NCI-H2196 treated with DMSO at 0.1 percent for 48 hours (cell line): ENCODE results near the gene SUDS3.
A peak's percentile ranks its signal among the peaks of the same experiment; 100 is the strongest.

Experiments used
- DNase-seq: peaks from one replicate; lab custom pipeline; 2025; ENCODE audit not compliant: unreplicated experiment; lab: John Stamatoyannopoulos, UW

SUDS3 gene

DNA sequence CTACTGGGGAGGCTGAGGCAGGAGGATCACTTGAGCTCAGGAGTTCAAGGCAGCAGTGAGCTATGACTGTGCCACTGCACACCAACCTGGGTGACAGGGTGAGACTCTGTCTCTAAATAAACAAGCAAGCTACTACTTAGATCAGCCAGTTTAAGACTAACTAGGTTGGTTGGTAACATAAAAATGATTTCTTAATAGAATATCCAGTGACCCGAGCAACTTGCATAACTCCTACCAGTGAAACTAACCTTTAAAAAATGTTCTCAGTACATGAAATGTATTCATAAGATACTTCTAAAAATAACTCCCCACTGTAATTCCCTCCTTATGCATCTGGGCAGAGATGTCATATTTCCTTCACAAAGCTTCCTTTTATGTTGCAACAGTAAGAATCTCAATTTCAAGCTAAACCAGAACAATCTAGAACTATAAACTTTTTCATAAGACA is 19.5 kb upstream of the SUDS3 start:
- no peak for DNase-seq

GRCh38 chr12:118357257-118358007 is 18.9 kb upstream of the SUDS3 start:
- DNase-seq: no peak

DNA sequence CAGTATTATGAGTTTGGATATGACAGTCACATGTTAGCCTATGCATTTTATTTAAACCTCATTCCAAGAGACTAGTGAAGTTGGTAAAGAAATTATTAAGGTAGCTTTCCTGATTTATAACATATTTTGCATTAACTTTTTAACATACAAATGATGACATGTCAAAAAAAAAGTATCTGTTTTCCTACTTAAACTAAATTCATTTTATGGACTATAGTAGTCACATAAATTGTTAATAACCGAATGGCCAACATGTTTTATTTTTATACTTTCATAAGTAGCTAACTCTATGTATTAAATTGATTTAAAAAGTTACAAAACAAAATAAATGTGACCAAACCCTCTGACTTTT is 18.4 kb upstream of the SUDS3 start:
- DNase-seq: no peak

DNA sequence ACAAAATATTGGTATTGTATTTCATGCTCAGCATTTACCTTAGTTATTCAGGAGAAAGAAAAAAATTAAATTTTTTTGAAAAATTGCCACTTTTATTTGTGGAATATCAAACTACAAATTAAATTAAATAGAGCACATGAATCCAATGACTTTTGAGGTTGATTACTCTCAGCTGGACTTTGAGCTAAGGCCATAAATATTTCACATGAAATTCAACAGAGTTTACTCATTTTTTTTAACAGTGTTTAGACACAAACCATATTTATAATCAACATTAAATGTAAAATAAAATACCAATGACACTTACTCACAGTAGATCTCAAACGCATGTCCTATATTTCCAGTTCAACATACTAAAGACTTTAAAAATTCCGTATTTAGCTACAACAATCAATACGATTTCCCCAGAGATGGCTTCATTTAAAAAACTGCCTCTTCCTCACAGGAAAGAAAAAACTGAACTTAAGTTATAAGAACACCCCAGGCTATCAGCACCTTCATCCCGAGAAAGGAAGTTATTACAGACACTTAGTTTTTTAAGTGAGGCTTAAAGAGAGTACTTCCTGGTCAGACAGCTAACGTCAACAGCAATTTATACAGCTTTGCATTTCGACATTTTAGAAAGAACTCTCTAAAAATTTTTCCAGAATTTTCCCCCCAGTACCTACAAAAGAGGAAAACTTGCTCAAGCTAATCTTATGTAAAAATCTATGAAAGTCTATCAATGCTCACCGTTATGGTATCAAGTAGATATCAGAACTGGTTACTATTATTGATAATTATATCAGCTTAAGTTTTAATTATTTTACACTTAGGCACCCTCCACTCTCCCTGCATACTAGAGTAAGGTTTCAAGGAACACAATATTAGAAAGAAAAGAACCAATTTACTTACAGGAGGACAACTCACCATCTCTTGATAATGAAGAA is 17.5 kb upstream of the SUDS3 start:
- DNase-seq: no peak

DNA sequence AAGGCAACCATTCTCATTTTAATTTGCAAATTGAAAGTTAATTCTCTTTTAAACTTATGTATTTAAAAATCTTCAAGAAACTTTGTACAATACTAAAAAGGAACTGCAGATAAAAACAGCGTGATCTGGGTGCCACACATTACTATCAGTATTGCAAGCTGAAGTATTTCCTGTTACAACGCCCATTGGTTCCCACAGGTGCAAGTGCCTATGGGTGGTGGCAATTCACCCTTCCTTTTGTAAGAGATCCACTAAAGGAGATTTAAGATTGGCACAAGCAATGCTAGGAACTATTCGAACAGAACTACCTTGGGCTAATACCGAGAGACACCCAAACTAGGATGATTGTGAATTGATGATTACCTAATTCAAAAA is 16.8 kb upstream of the SUDS3 start:
- no peak for DNase-seq

DNA sequence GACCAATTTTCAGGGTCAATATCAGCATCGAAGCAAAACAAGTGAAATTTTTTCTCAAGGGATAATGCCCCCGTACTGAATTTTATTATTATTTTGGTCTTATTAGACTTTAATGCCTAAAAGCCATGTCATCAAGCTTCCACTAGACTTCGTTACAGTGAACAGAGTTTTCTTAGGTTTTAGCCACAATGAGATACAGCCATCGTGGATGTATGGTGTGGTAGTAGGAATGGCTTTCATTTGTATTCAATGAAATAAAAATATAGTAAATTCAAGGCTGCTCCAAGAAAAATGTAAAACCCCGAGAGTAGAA is 15.3 kb upstream of the SUDS3 start:
- no peak for DNase-seq

- DNase-seq: no peak
Measured at GRCh38 chr12:118361889-118362288, 14.5 kb upstream of the SUDS3 start.

DNA sequence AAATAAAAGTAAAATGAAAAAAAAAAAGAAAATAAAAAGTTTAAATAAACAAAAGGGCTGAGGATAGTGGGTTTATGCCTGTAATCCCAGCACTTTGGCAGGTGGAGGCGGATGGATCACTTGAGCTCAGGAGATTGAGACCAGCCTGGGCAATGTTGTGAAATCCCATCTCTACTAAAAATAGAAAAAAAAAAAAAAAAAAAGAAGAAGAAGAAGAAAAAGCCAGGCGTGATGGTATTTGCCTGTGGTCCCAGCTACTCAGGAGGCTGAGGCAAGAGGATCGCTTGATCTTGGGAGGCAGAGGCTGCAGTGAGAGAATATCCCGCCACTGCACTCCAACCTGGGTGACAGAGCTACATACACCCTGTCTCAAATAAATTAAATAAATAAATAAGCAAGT is 7.5 kb upstream of the SUDS3 start:
- no peak for DNase-seq

DNA sequence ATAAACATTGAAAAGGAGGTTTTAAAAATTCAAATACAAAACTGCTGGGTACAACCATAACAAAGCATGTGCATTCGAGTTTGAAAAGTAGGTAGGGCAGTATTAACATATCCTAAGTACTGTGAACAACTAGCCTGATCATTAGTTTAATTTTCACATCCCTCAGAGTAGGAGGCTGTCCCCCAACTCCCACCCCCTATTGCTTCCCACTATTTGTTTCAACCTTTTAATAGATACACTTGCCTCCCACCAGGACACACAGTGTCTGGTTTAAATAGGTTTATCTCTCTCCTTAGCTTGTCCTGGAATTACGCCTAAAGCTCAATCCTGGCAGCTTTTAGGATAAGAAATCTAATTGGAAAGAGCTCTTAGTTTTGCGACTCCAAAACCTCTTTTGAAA is 5.8 kb upstream of the SUDS3 start:
- no peak for DNase-seq

GRCh38 chr12:118371321-118372282 is 4.8 kb upstream of the SUDS3 start:
- no peak for DNase-seq

- DNase-seq: peak; percentile 97
Measured at GRCh38 chr12:118372541-118373495, 3.5 kb upstream of the SUDS3 start, which contains the start of gene TAOK3. TSS of gene TAOK3 (minus strand) at chr12:118372907. CDS start at chr12:118255567, 117,340 bp downstream.

GRCh38 chr12:118373616-118374015 is 2.7 kb upstream of the SUDS3 start:
- no peak for DNase-seq

DNA sequence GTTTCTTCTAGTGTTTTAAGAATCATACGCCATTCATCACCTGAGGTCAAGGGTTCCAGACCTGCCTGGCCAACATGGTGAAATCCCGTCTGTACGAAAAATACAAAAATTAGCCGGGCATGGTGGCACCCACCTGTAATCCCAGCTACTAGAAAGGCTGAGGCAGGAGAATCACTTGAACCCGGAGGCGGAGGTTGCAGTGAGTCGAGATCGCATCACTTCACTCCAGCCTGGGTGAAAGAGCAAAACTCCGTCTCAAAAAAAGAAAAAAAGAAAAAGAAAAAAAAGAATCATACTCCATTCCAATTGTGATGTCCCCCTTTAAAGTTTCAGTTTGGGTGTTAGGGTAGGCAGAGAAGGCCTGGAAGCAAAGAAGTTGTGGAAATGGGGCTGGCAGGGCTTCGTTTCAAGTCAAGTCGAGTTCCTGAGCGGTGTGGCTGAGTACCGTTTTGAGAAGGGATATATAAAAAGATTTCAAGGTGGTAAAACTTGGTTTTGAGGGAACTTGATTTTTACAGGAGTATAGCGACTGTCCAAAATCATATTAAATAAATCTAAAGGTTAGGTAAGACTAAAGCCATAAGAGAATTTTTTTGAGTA is 2.1 kb upstream of the SUDS3 start:
- no peak for DNase-seq

- DNase-seq: no peak
Measured at GRCh38 chr12:118374909-118375308, 1.4 kb upstream of the SUDS3 start.

- no peak for DNase-seq
Measured at GRCh38 chr12:118375348-118375747, 1.0 kb upstream of the SUDS3 start.

DNA sequence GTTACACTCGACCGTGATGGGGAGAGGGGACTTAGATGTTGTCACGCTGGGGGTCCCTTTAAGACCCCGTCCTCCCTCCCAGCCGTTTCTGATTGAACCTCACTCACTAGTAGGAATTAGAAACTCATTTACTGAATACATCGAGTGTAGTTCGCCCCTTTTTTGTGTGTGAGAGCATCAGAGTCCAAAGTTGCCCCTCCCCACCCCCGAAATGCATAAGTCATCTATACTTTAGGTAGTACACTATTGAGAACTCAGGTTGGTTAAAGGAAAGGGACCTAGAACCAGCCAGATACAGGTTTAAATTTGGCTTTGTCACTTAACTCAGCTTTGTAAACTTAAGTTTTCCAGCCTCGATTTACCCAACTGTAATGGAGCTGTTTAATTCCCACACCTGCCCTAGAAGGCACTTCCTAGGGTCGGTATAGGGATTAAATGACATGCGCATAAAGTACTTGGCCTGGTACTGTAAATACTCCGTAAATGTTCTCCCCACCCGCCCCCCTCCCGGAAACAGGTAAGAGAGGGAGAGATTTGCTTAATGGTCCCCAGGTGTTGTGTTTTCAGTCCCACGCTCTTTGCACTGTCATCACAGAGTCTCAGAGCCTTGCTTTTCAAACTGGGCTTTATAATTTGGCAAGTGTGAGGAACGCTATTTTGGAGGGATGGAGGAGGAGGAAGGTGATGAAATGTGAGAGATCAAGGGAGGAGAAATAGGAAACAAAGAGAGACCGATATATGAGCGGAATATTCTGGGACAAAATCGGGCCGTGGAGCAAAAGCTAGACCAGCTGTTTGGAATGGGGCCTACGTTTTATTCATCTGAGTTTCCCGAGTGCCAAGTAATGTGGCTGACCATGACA is 897 bp downstream of the SUDS3 start:
- DNase-seq: no peak

DNA sequence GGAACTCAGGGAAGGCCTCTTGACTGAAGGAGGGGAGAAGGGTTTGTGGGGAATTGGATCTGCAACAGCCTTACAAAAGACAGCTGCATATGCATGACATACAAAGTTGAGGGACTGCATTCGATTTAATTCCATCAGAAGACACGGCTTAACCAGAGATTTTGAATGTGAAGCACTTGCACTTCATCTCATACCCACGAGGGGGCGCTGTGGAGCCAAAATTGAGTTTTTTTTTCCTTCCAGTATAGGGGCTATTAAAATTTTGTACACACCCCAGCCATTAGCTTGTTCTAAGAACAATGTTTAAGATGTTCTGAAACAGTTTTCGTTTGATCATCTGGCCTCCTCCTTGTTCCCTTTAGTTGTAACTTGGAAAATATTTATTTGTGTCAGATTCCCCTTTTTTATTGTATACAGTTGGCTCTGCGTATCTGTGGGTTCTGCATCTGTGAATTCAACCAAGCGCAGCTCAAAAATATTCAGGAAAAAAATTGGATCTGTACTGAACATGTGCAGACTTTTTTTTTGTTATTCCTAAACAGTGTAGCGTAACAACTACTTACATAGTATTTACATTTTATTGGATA is 1.6 kb downstream of the SUDS3 start:
- DNase-seq: no peak

- no peak for DNase-seq
Measured at GRCh38 chr12:118391424-118391823, 15.1 kb downstream of the SUDS3 start.
